Left ventricle myocardium inferior (tissue), 1 donor: Measurements from ENCODE around the gene PLPP4. TPM values are rescaled to one million over a fixed set of nuclear protein-coding genes. Genes with fewer than 3 reads are reported as not detected.

Experiments used
- DNase-seq: peaks from one replicate; pipeline ENCODE4 v3.0.0-alpha.2; 2020
- H3K27ac ChIP-seq: fragments of 200-600 bp; replicated peaks from 2 replicates; pipeline ENCODE4 v1.8.0; 2021
- H3K27me3 ChIP-seq: fragments of 200-600 bp; 2 replicates; pipeline ENCODE4 v1.8.0; 2021; ENCODE audit warnings: low read depth
- H3K36me3 ChIP-seq: fragments of 200-600 bp; 2 replicates; pipeline ENCODE4 v1.8.0; 2021
- H3K4me1 ChIP-seq: fragments of 200-600 bp; 2 replicates; pipeline ENCODE4 v1.8.0; 2021
- H3K4me3 ChIP-seq: fragments of 200-600 bp; 2 replicates; pipeline ENCODE4 v1.8.0; 2021; ENCODE audit warnings: mild to moderate bottlenecking, moderate library complexity
- H3K9me3 ChIP-seq: fragments of 200-600 bp; replicated peaks from 2 replicates; pipeline ENCODE4 v1.8.0; 2021
- intact Hi-C: fragments of 100-400 bp; cut with micrococcal nuclease; formaldehyde crosslinking; loops from one replicate; pipeline ENCODE4 v1.11.0; 2022
- total RNA-seq: library from RNA; stranded (reverse); fragmentation: NEBNext Ultra II Directional; extraction: Animal tissue kit (Norgen Biotek cat#: 25700); gene quantifications from one replicate; pipeline ENCODE4 v1.2.1, GENCODE V29; 2021
- TF ChIP-seq, protein P1 (sequence below): fragments of 200-600 bp; IDR thresholded peaks from 2 replicates; pipeline ENCODE4 v1.8.0; 2021; ENCODE audit warnings: antibody characterized with exemption, mild to moderate bottlenecking, borderline replicate concordance
- donor health status: DM: no; HTN: yes; CAD: no; lungs with severe emphysema.

The PLPP4 gene
- total RNA-seq, 1 donor from 2014 or later = not detected

DNA sequence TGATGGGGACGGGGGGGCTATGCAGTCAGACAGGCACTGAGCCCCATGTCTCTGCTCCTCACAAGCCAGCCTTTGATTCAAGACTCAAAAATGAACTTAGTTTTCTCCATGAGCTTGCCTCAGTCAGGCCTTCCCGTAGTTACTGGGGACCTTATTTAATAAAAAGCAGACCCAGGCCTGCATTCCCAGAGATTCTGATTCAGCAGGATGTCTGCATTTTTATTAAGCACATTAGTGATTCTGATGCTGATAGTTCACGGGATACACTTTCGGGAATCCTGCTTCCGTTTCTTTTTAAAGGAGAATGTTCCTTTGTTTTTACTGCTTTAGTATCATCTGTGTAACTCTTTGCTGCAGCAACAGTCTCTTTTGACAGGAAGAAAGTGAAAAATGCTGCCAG, 28.3 kb upstream of the PLPP4 start:
- intact Hi-C loops = no loop called here
- peaks cover 5% of the 10 kb centered on the region for H3K9me3 ChIP-seq
- H3K4me3 ChIP-seq = no peak overlapping the region
- H3K27ac ChIP-seq = no peak overlapping the region
- no peak for DNase-seq
- H3K27me3 ChIP-seq = peaks cover 40% of the 10 kb centered on the region
- no peaks in the 10 kb centered on the region for H3K4me1 ChIP-seq
- TF ChIP-seq, protein P1, sequence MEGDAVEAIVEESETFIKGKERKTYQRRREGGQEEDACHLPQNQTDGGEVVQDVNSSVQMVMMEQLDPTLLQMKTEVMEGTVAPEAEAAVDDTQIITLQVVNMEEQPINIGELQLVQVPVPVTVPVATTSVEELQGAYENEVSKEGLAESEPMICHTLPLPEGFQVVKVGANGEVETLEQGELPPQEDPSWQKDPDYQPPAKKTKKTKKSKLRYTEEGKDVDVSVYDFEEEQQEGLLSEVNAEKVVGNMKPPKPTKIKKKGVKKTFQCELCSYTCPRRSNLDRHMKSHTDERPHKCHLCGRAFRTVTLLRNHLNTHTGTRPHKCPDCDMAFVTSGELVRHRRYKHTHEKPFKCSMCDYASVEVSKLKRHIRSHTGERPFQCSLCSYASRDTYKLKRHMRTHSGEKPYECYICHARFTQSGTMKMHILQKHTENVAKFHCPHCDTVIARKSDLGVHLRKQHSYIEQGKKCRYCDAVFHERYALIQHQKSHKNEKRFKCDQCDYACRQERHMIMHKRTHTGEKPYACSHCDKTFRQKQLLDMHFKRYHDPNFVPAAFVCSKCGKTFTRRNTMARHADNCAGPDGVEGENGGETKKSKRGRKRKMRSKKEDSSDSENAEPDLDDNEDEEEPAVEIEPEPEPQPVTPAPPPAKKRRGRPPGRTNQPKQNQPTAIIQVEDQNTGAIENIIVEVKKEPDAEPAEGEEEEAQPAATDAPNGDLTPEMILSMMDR = no peak
- no peaks in the 10 kb centered on the region for H3K36me3 ChIP-seq

DNA sequence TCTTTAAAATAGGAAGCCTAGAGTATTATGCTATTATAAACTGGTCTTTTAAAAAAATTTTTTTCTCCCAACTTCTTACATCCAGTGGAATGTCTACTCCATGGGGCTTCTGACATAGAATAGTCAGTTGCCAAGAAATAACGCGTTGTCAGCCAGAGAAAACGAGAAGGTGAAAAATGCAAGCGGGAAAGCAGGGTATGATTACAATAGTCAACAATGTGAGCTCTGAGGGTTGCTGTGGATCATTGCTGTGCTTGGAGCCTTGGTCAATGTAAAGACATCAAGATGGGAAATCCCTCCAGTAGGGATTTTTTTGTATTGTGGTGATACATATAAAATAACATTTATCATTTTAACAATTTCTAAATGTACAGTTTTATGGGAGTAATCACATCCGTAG, 27.6 kb upstream of the PLPP4 start:
- Histone ChIP-seq H3K27me3 (peaks cover 45% of the 10 kb centered on the region), H3K27ac (no peak overlapping the region), H3K36me3 (no peaks in the 10 kb centered on the region), H3K9me3 (peaks cover 5% of the 10 kb centered on the region), H3K4me1 (no peaks in the 10 kb centered on the region), H3K4me3 (no peak overlapping the region)
- intact Hi-C loops = no loop called here
- DNase-seq = no peak
- TF ChIP-seq, protein P1 = no peak

- no peak overlapping the region for H3K4me3 ChIP-seq
- TF ChIP-seq, protein P1 = no peak
- H3K4me1 ChIP-seq = no peaks in the 10 kb centered on the region
- no peak for DNase-seq
- peaks cover 47% of the 10 kb centered on the region for H3K27me3 ChIP-seq
- no peaks in the 10 kb centered on the region for H3K9me3 ChIP-seq
- intact Hi-C loops = no loop called here
- H3K27ac ChIP-seq = no peak overlapping the region
- H3K36me3 ChIP-seq = no peaks in the 10 kb centered on the region
Measured at GRCh38 chr10:120431251-120431651, 25.8 kb upstream of the PLPP4 start.

GRCh38 chr10:120432209-120432608, 24.8 kb upstream of the PLPP4 start:
- intact Hi-C loops = no loop called here

GRCh38 chr10:120433141-120433540, 23.9 kb upstream of the PLPP4 start:
- intact Hi-C loops = no loop called here

More at GRCh38 chr10:120432209-120432608, 24.8 kb upstream of the PLPP4 start:
- no peak for DNase-seq
- H3K4me1 ChIP-seq = no peaks in the 10 kb centered on the region
- no peaks in the 10 kb centered on the region for H3K9me3 ChIP-seq
- no peak overlapping the region for H3K27ac ChIP-seq
- H3K27me3 ChIP-seq = peaks cover 42% of the 10 kb centered on the region
- TF ChIP-seq, protein P1 = no peak
- H3K36me3 ChIP-seq = no peaks in the 10 kb centered on the region
- H3K4me3 ChIP-seq = no peak overlapping the region

More at GRCh38 chr10:120433141-120433540, 23.9 kb upstream of the PLPP4 start:
- no peaks in the 10 kb centered on the region for H3K4me1 ChIP-seq
- no peak overlapping the region for H3K4me3 ChIP-seq
- H3K9me3 ChIP-seq = no peaks in the 10 kb centered on the region
- DNase-seq = no peak
- TF ChIP-seq, protein P1 = no peak
- no peak overlapping the region for H3K27ac ChIP-seq
- H3K36me3 ChIP-seq = no peaks in the 10 kb centered on the region
- H3K27me3 ChIP-seq = peaks cover 42% of the 10 kb centered on the region
